GM18498 (cell line): ENCODE results near the gene PARP16.
"Not testable (repeated sequence)": the region's sequence is repeated elsewhere in the genome, so short reads cannot be mapped to it uniquely, and the experiment has no call there.

Experiments
- ATAC-seq: cut with Tn5 transposase; IDR thresholded peaks from one replicate; pipeline ENCODE4 v1.9.1; 2021; ENCODE audit warnings: mild to moderate bottlenecking, moderate library complexity; ENCODE audit not compliant: unreplicated experiment

PARP16 gene

DNA sequence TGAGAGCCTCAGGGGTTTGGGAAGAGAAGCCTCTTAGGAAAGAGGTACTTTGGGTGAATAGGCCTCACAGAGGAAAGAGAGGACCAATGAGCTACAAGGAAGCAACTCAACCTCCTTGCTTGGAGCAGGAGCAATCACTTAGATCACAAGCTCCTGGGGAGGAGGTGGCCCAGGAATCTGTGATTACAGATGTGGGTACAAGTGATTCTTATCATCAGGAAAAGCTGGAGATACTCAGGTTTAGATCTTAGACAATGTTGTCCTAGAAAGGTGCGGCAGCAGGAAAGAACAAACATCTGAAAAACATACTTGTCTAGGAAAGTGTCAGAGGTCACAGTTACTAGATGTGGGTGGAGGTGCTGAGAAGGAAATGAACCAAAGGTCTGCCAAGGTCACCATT lies 8.2 kb downstream of the PARP16 start:
- ATAC-seq, result no peak

DNA sequence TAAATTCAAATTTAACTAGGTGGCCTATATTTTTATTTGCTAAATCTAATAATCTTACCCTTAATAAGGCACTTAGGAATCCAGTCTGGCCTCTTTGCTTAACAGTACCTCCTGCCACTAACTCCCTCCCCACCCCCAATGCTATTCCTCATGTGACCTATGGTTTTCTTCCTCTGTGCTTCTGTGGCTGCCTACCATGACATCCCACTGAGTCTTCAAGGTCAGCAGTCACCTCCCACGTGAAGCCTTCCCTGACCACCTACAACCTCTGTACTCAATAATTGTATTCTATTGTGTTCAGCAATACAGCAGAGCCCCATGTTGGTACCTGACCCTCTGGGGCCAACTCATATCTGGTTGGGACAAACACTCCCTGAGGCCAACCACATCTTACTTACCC lies 9.7 kb downstream of the PARP16 start:
- no peak for ATAC-seq

DNA sequence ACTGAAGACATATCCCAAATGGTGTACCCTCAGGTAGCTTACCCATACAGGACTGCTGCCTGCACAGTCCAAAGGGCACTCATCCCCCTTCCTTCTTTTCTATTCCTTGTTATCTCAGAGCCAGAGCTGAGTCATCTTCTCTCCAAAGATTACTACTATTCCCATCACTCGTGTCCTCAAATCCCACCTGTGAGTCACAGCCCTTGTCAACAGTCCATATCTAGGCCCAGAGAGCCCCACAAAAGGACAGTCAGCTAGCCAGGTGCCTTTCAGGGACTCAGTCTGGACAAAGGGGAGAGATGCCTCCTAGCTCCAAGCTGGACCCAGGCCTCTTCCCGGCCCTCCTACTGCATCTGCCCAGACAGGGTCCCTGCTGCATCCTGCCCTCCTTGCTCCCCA lies 11.0 kb downstream of the PARP16 start:
- no peak for ATAC-seq

DNA sequence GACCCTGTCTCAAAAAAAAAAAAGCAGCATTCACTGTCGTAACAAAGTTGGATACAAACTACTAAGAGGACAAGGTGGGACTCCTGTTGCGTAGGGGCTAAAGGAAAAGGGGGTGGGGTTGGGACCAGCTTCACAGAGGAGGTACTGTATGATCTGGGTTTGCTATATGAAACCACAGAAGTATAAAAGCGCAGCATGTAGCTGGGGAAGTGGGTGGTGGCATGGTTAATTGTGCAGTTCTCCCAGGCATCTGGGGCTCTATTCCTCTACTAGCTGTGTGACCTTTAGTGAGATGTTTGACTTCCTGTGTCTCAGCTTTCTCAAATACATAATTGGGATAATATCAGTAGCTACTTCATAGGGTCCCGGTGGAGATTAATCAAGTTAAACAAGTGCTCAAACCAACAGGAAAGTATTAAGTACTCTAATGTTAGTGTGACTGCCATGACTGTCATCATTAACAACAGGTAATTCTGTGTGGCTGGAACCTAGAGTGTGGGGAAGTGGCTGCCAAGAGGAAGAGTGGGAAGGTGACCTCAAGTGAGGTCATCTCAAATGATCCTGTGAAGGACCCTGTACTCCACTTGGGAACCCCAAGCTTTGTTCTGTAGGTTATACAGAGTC lies 11.5 kb downstream of the PARP16 start:
- no peak for ATAC-seq

DNA sequence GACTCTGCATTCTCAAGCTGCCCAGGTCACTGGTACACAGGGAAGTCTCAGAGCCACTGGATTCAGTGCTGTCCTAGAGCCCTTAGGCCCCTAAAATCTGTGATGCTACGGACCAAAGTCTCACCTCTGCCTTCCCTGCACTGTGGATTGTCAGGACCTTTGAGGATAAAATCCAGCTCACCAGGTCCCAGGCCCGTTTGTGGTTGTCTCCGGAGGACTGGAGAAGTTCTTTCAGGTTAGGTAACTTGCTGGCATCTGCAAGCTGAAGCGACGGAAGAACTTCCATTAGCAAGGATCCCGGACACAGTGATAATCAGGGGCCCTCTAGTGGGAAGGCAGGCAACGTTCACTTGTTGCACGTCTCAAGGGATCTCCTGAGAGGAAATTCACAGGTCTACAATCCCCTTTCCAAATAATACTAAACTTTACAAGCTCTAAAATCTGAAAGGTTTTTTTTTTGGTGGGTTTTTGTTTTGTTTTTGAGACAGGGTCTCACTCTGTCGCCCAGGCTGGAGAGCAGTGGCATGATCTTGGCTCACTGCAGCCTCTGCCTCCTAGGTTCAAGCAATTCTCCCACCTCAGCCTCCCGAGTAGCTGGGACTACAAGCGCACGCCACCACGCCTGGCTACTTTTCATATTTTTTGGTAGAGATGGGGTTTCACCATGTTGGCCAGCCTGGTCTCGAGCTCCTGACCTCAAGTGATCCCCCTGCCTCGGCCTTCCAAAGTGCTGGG lies 15.7 kb downstream of the PARP16 start:
- not testable (repeated sequence) for ATAC-seq

DNA sequence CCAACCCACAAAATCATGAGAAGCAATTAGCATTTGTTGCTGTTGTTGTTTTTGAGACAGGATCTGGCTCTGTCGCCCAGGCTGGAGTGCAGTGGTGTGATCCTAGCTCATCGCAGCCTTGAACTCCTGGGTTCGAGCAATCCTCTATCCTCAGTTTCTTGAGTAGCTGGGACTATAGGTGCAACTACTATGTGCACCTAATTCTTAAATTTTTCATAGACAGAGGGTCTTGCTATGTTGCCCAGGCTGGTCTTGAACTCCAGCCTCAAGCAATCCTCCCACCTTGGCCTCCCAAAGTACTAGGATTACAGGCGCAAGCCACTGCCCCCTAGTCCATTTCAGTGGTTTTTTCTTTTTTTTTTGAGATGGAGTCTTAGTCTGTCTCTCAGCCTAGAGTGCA lies 18.3 kb downstream of the PARP16 start:
- ATAC-seq, result no peak

DNA sequence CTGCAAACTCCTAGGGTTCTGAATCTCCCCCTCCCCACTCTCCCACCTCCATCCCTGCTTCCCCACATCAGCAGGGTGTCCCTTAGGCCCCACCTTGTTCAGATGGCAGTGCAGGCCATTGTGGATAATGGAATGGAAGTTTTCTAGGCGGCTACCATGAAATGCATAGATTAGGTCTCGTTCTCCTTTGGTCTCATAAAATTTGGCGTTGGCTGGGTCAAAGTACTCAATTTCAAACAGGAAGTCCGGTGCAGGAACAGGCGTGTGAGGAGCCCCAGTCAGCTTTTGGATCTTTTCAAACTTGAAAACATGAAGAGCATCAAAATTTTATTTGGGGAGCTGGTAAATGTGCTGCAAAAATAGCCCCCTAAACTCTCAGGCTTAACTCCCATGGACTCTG lies 20.2 kb downstream of the PARP16 start:
- ATAC-seq, result no peak

DNA sequence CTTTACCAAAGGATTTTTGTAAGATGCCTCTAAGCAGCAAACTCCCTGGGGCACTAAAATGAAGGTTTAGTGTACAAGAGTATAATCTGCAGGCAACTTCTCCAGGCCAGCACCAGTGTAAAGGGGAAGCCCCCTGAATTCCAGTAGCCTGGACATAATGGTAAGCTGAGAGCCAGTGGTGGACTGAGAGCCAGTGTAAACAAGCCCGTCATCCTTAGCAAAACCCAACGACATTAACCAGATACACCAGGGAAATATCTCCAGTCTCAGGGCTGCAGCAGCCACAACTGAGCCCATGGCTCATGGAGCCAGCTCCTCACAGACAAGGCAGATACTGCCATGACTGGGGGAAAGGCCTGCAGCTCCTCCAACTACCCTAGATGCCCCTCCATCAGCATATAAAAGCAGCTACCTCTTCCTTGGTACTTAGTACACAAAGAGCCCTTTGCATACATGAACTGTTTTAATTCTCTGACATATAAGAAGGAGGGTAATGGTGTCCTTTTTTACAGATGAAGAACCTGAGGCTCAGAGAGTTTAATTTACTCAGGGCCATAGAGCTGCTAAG lies 21.7 kb downstream of the PARP16 start:
- no peak for ATAC-seq

DNA sequence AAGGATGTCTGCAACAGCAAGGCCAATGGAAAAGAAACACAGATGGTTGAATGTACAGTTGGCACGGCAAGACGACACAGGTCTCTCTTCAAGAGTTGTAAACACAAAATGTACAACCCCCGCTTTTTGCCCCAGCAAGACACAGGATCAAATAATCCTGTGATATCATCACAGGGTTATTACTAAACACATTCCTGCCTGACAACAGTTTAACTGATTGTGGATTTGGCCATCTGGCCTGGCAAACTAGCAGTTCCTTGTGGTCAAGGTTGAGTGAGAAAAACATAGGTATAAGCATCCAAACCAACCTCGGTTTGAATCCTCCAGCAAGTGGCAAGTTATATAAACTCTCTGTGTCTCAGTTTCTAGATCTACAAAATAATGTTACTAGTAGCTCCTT lies 23.4 kb downstream of the PARP16 start:
- ATAC-seq, result no peak

DNA sequence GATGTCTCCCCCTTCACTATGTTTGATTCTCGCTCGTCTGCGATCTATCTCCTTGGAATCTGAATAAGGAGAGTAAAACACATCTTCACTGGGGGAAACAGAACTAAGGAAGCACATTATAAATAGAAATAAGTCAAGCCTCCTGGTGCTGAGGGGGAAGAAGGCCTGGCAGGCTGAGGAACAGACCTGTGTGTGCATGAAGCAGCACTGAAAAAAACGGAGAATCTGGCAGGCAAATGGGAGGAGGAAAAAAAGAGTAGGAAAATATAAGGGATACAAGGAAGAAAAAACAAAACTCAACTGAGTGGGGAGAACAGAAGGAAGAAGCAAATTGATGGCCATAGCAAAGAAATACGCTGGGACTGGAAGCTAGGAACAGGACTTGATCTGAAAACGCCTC lies 25.7 kb downstream of the PARP16 start:
- no peak for ATAC-seq

DNA sequence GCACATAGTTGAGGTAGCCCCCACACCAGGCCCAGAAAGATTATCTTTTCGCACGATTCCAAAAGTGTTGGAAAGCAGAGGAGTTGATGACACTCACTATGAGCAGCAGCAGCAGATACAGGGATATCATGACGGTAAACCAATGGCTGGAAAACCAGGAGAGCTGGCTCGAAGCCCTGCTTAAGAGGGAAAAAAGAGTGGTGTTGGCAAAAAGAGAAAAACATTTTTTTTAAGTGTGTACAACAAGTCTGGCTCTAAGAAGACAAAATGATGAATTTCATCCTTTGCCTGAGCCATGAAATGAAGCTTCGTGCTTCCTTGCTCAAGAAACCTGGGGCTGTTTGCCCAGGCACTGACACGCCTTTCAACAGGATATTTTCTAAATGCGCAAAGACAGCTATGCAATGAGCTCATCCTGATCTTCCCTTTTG lies 27.3 kb downstream of the PARP16 start:
- ATAC-seq, result no peak

DNA sequence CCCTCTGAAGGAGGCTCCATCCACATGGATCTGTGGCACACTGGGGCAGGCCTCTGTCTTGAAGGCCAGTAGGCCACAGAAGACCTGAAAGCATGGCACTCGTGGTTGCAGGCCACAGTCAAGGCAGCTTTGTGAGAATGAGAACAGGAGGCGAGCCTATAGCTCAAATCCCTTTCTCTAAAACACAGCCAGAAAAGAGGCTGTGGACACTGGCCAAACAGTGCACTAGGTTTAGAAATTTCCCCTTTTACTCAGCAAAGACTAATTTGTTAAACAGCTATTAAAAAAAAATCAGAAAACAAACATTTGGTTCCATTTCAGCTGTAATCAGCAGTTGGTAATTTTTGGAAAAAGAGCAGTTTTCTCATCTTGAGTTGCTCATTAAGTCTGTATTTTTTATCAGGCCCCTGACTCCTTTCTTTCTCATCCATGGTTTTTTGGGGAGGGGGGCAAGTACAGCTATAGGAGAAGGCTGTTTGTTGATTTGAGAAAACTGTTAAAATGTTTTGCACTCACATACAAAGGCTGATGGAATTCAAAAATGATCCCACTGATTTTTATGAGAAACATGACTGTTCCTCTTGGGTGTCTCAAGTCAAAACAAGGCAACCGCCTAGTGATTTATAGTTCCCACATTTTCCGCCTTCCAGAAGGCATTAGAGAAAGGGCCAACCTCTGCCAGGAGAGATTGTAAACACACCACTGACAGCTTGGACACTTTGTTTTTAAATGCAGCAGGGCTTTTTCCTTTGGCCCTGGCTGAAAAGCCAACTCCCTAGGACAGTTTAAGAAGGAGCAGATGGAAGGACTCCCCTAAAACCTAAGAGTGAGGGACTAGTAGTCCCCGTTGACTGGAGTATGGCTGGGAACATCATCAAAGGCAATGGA lies 28.1 kb downstream of the PARP16 start:
- ATAC-seq, result no peak

DNA sequence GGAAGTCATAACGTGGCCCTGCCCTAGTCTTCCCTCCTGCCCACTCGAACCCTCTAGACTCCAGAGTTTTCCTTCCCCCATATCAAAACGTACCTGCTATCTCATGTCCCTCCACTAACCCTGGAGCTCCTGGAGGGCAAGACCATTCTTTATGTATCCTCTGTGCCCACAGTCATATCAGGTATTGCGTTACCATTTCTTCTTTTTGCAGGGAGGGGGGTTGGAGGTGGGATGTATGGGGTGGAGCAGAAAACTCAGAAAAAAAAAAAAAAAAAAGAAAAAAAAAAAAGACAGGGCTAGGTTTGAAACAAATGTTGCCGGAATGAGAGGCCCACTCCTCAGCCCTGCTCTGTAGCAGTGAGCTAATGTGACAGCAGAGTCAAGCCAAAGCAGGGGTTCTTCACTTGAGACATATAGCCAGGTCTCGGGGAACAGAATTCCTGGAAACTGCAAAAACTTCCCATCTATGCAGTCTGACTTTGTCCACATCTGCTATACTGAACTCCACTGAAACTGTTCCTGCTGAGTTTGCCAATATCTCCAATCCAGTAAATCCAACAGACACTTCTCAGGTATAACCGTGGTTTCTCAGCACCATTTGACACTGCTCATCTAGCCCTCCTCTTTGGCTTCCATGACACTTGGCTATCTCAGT lies 31.1 kb downstream of the PARP16 start:
- ATAC-seq, result no peak

DNA sequence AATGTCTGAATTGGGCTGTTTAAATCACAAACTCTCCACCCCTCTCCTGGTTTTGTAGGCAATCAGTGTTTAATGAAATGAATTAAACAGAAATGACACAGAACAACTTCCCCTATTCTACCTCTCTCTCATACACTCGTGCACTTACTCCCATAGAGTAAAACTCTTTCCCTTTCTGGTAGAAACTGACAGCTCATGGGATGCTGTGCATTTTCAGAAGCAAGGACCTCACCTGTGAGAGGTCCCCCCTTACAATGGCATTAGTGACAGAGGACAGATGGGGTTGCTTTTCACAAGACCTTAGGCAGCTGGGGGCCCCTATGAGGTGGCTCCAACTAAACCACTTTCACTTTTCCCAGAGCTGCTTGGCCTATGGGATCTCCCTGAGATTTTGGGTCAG lies 31.9 kb downstream of the PARP16 start:
- no peak for ATAC-seq

DNA sequence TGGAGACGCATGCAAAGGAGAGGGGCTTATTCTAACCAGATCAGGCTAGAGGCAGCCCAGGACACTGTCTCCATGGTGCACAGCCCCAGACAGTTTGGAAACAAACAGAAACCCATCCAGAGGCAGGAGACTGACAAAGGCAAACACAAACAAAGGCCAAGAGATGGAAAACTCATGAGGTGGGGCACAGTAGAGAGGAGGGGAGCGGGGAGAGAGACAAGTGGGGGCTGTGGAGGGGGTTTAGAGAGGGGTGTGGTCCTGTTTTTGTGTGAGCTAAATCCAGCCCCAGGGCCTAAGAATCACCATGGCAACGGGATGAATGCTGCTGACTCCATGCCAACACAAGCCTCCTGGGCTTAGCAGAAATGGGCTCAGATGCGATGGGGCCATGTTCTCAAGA lies 32.3 kb downstream of the PARP16 start:
- no peak for ATAC-seq

DNA sequence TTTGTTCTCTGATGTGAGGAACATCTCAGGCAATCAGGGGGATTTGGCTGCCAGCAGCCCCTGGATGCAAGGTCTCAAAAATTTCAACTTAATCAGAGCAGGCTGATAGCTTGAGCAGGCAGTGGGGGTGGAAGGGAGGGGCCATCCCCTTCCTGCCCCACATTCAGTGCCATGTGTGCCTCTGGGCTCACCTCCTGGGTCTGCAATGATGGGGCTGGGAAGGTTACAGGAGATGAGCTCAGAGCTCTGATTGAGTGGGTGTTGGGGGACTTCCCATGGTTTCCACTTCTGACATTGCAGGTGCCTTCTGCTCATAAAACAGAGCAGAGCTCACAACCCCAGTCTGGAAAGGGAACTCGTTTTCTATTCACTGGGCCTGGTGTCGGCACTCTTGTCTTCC lies 37.0 kb downstream of the PARP16 start:
- ATAC-seq, result peak; percentile 67

DNA sequence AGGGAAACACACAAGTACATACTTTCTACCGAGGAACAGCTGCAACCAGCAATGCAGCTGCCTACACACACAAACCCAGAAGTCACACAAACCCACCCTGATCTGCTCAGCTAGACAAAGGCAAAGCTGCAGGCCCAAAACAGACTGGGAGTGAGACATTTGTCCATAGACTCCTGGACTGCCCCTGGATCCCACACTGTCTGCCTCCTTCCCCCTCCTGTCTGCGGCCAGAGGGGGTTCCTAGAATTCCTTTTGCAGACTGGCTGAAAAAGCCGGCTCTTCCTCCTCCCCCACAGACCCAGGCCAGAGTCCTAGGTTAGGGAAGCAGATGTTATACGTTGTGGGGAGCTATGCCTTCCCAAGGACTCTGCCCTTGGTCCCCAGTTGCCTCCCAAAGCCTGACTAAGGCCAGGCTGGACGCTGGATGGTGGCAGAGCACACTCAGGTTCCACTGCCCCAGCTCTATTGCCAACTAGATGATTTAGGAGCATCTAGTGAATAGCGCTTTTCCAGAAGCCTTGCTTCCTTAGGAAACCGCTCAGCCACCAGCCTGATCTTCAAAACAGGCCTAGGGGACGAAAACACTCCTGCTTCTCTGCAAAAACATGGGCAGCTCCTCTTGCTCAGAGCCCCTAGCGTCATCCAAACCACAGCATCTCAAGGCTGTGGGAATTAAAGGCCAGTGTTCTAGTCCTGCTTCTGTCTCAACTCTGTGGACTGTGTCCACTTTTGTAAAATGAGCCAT lies 38.0 kb downstream of the PARP16 start:
- ATAC-seq, result no peak

DNA sequence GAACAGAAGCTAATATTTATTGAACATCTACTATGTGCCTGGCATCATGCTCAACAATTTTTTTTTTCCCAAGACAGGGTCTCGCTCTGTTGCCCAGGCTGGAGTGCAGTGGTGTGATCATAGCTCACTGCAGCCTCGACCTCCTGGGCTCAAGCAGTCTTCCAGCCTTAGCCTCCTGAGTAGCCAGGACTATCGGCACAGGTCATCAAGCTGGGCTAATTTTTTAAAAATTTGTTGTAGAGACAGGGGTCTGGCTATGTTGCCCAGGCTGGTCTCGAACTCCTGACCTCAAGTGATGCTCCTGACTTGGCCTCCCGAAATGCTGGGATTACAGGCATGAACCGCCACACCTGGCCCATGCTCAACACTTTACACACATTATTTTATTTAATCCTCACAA lies 39.7 kb downstream of the PARP16 start:
- ATAC-seq, result no peak

DNA sequence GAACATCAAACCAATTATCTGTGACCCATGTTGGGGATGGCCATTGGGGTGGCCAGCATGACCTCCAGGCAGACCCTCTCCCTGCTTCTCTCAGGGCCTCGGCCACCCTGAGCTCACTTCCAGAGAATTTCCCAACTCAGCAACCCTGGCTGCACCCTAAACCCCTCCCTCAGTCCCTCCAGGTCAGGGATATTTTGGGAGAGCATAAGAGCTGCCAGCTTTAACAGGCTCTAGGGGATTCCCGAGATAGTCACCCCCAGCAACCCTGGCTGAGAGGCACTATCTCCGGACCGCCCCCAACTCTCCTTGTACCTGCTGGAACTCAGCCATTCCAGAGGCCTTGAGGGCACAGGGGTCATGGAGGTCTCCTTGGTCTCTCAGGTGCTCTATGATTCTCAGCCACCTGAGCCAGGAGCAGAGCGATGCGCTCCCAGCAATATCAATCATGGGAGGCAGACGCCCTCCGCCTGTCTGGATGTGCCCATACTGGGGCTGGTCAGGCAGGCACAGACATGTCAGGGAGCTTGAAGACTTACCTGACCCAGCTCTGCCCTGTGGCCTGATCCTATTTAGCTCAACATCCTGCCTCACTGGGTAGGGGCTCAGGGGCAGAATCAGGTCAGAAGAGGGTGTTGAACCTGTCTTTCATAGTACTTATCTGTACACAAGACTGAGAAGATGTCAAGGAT lies 40.5 kb downstream of the PARP16 start:
- no peak for ATAC-seq
